DND-41 (cell line): ENCODE results near the gene PDE4D.

Experiments
- ATAC-seq: fragments of 200-7000 bp; cut with Tn5 transposase; 3 replicates; pipeline ENCODE4 v1.9.1; 2021; ENCODE audit warnings: low read depth; ENCODE audit not compliant: insufficient read depth
- DNase-seq: peaks from one replicate; pipeline ENCODE4 v3.0.0-alpha.2; 2020
- H2AFZ ChIP-seq: 2 replicates; pipeline ENCODE4 v1.6.0; 2012; ENCODE audit warnings: low read depth, low read length
- H3K27ac ChIP-seq: 2 replicates; pipeline ENCODE4 v1.5.1; 2012; ENCODE audit warnings: low read length, inconsistent platforms
- H3K27me3 ChIP-seq: fragments of 200-600 bp; sonication (generic); 2 replicates; pipeline ENCODE4 v1.6.0; 2012; ENCODE audit warnings: low read length, mild to moderate bottlenecking, inconsistent platforms; ENCODE audit not compliant: insufficient read depth, poor library complexity
- H3K36me3 ChIP-seq: 2 replicates; pipeline ENCODE4 v1.5.1; 2012; ENCODE audit warnings: low read length, inconsistent platforms; ENCODE audit not compliant: insufficient read depth
- H3K4me1 ChIP-seq: 2 replicates; pipeline ENCODE4 v1.5.1; 2012; ENCODE audit warnings: mild to moderate bottlenecking, low read length; ENCODE audit not compliant: insufficient read depth
- H3K4me2 ChIP-seq: 2 replicates; pipeline ENCODE4 v1.6.0; 2012; ENCODE audit warnings: mild to moderate bottlenecking, moderate library complexity, low read length, inconsistent platforms; ENCODE audit not compliant: insufficient read depth
- H3K4me3 ChIP-seq, 2 experiments: fragments of 200-600 bp in 1 of 2; shearing (Covaris generic) in 1 of 2; 2 replicates each; pipeline ENCODE4 v1.5.1; 2012 to 2016; ENCODE audit warnings: inconsistent platforms in 2 of 2, low read length in 2 of 2, mild to moderate bottlenecking in 2 of 2, low read depth in 1 of 2, moderate library complexity in 1 of 2
- H3K79me2 ChIP-seq: 2 replicates; pipeline ENCODE4 v1.6.0; 2012; ENCODE audit warnings: low read length, inconsistent platforms; ENCODE audit not compliant: insufficient read depth
- H3K9ac ChIP-seq: 2 replicates; pipeline ENCODE4 v1.6.0; 2012; ENCODE audit warnings: low read depth, mild to moderate bottlenecking, inconsistent platforms, low read length, moderate library complexity
- H3K9me3 ChIP-seq: 2 replicates; pipeline ENCODE4 v1.5.1; 2012; ENCODE audit warnings: low read length, moderate library complexity, mild to moderate bottlenecking, inconsistent platforms; ENCODE audit not compliant: insufficient read depth, severe bottlenecking
- H4K20me1 ChIP-seq: 2 replicates; pipeline ENCODE4 v1.6.0; 2012; ENCODE audit warnings: low read length; ENCODE audit not compliant: insufficient read depth
- EZH2 ChIP-seq: IDR thresholded peaks from 3 replicates; pipeline ENCODE4 v1.6.1; 2012; ENCODE audit warnings: borderline replicate concordance, low read depth, mild to moderate bottlenecking, moderate library complexity, low read length, inconsistent platforms; ENCODE audit not compliant: severe bottlenecking
- TF ChIP-seq, protein P1 (sequence below): IDR thresholded peaks from 2 replicates; pipeline ENCODE4 v1.5.1; 2012; ENCODE audit warnings: borderline replicate concordance, low read length, moderate library complexity, mild to moderate bottlenecking; ENCODE audit not compliant: poor library complexity, severe bottlenecking; ENCODE audit errors: extremely low read depth

Gene PDE4D

GRCh38 chr5:59842999-59843398 is 50.5 kb downstream of the PDE4D start:
- TF ChIP-seq, protein P1, sequence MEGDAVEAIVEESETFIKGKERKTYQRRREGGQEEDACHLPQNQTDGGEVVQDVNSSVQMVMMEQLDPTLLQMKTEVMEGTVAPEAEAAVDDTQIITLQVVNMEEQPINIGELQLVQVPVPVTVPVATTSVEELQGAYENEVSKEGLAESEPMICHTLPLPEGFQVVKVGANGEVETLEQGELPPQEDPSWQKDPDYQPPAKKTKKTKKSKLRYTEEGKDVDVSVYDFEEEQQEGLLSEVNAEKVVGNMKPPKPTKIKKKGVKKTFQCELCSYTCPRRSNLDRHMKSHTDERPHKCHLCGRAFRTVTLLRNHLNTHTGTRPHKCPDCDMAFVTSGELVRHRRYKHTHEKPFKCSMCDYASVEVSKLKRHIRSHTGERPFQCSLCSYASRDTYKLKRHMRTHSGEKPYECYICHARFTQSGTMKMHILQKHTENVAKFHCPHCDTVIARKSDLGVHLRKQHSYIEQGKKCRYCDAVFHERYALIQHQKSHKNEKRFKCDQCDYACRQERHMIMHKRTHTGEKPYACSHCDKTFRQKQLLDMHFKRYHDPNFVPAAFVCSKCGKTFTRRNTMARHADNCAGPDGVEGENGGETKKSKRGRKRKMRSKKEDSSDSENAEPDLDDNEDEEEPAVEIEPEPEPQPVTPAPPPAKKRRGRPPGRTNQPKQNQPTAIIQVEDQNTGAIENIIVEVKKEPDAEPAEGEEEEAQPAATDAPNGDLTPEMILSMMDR: no peak
- no peak for TF ChIP-seq EZH2
- no peaks in the 10 kb centered on the region for H3K27me3 ChIP-seq

DNA sequence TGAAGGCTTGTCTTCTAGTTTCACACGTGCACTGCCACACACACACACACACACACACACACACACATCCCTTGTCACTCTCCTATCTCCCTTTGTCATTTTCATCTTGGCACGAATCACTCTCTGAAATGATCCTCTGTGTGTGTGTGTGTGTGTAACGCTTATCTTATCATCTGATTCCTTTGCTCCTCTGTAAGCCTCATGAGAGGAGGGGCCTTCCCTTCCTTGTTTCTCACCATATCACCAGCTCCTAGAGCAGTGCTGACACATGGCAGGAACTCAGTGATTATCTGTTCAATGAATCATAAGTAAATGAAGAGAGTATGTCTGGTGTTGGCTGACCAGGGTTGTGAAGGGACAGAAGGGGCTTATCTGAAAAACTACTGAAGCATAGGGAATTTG is 53.3 kb downstream of the PDE4D start:
- no peak for DNase-seq
- Histone ChIP-seq H3K4me1 (no peaks in the 10 kb centered on the region), H3K4me2 (no peak overlapping the region), H3K79me2 (no peaks in the 10 kb centered on the region), H3K9me3 (no peaks in the 10 kb centered on the region), H3K4me3 (no peak overlapping the region), H3K27ac (no peak overlapping the region), H3K36me3 (no peaks in the 10 kb centered on the region), H3K27me3 (no peaks in the 10 kb centered on the region), H4K20me1 (no peaks in the 10 kb centered on the region), H3K9ac (no peak overlapping the region), H2AFZ (no peak overlapping the region)
- TF ChIP-seq, protein P1: no peak
- TF ChIP-seq EZH2: no peak
- ATAC-seq: no peak

More at GRCh38 chr5:59842999-59843398, 50.5 kb downstream of the PDE4D start:
- H3K4me2 ChIP-seq: no peak overlapping the region
- no peak overlapping the region for H3K4me3 ChIP-seq
- DNase-seq: no peak
- no peak overlapping the region for H3K27ac ChIP-seq
- no peak for ATAC-seq
- H3K4me1 ChIP-seq: no peaks in the 10 kb centered on the region
- H3K79me2 ChIP-seq: no peaks in the 10 kb centered on the region
- H3K9ac ChIP-seq: no peak overlapping the region
- H3K9me3 ChIP-seq: no peaks in the 10 kb centered on the region
- H2AFZ ChIP-seq: no peak overlapping the region
- H3K36me3 ChIP-seq: no peaks in the 10 kb centered on the region
- no peaks in the 10 kb centered on the region for H4K20me1 ChIP-seq

DNA sequence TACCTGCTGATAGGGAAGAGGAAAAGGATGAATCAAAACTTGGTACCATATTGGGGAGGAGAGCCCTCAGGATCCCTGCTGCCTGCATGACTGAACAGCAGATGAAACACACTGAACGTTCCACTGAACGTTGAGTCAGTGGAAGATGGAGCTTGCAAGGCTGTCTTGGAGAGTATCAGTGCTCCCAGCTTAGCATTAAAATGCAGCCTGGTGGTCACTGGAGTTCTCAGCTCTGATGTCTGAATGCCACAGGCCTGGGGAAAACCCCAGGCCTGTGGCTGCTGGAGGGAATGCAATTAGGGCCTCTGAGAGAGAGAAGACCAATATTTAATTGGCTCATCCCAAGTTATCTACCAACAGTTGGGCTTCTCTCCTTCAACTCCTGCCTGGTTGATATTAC is 54.5 kb downstream of the PDE4D start:
- Histone ChIP-seq H3K4me3 (no peak overlapping the region), H4K20me1 (no peaks in the 10 kb centered on the region), H3K4me2 (no peak overlapping the region), H3K4me1 (no peaks in the 10 kb centered on the region), H2AFZ (no peak overlapping the region), H3K36me3 (no peaks in the 10 kb centered on the region), H3K9me3 (no peaks in the 10 kb centered on the region), H3K27ac (no peak overlapping the region), H3K27me3 (no peaks in the 10 kb centered on the region), H3K9ac (no peak overlapping the region), H3K79me2 (no peaks in the 10 kb centered on the region)
- TF ChIP-seq, protein P1: no peak
- no peak for TF ChIP-seq EZH2
- no peak for DNase-seq
- no peak for ATAC-seq

DNA sequence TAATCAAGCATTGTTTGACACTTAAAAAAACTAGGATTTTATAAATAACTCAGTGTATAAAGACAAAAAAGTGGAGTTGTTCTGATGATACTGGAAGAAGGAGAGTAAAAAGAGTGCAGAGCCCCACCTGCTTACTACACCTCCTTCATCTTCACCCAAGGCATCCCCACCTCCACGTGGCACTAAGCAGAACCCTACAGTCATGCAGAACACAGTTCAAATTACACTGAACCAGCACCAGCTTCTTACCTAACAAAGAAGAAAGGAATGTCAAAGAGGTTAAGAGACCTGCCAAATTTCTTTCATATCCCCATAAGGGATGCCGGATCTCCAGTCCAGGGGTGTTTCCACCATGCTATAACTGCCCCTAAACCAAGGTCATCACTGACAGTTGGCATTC is 55.5 kb downstream of the PDE4D start:
- Histone ChIP-seq H3K79me2 (no peaks in the 10 kb centered on the region), H3K4me2 (no peak overlapping the region), H3K27ac (no peak overlapping the region), H3K36me3 (no peaks in the 10 kb centered on the region), H3K9me3 (no peaks in the 10 kb centered on the region), H3K9ac (no peak overlapping the region), H3K4me1 (no peaks in the 10 kb centered on the region), H3K27me3 (no peaks in the 10 kb centered on the region), H4K20me1 (no peaks in the 10 kb centered on the region), H3K4me3 (no peak overlapping the region), H2AFZ (no peak overlapping the region)
- no peak for ATAC-seq
- no peak for DNase-seq
- TF ChIP-seq, protein P1: no peak
- TF ChIP-seq EZH2: no peak
